Measurements from ENCODE around the gene ANO7. TPM values are rescaled to one million over a fixed set of nuclear protein-coding genes. Genes with fewer than 3 reads are reported as not detected.

ANO7 gene
- total RNA-seq, 1 experiment from 2014 or later: 5.2 TPM

DNA sequence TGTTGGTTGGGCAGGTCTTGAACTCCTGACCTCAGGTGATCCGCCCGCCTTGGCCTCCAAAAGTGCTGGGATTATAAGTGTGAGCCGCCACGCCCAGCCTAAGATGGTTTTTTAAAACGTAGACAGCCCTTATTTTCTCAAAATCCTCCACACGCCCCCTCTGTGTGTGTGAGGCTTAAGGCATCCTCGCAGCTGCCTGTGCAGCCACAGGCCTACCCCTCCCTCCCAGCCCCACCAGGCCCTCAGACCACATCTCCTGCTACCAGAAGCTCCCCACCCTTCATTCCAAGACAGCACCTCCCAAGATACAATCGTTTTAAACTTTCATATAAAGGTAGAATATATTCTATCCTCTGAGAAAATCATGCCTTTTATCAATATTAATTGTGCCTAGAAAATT lies 4.8 kb downstream of the ANO7 start:
- Histone ChIP-seq H4K5ac (ENCODE audit: insufficient read length, low read depth, low read length) (no peak overlapping the region), H3K4ac (ENCODE audit: low read depth, low read length) (no peak overlapping the region), H3K9ac (ENCODE audit: extremely low read depth, insufficient read length, low read length) (no peak overlapping the region), H3K14ac (ENCODE audit: insufficient read depth, low read length) (no peak overlapping the region), H3K27me3 (ENCODE audit: insufficient read depth, low read length) (no peaks in the 10 kb centered on the region), H2AK5ac (ENCODE audit: insufficient read length, low read length) (no peak overlapping the region), H3K4me2 (ENCODE audit: insufficient read depth, insufficient read length, low read length) (no peak overlapping the region), H3K4me1 (ENCODE audit: insufficient read depth, low read length) (no peaks in the 10 kb centered on the region), H4K91ac (ENCODE audit: insufficient read length, low read depth, low read length) (no peak overlapping the region), H4K8ac (replicated peaks; ENCODE audit: insufficient read length, low read depth, low read length) (no peak overlapping the region), H3K23ac (ENCODE audit: insufficient read length, low read depth, low read length) (no peak overlapping the region), H2BK15ac (ENCODE audit: low read depth, low read length) (no peak overlapping the region), H3K9me3 (ENCODE audit: control insufficient read depth, low read depth, low read length) (no peaks in the 10 kb centered on the region), H2BK120ac (ENCODE audit: low read depth, low read length, poor library complexity, severe bottlenecking) (no peak overlapping the region), H2BK20ac (ENCODE audit: low read depth, low read length, poor library complexity, severe bottlenecking) (no peak overlapping the region), H3K56ac (ENCODE audit: insufficient read length, low read depth, low read length) (no peak overlapping the region), H3T11ph (ENCODE audit: low read length) (no peak overlapping the region), H3K79me2 (ENCODE audit: insufficient read depth, low read length) (no peaks in the 10 kb centered on the region), H2AFZ (ENCODE audit: low read length) (no peak overlapping the region), H3K18ac (ENCODE audit: insufficient read length, low read depth, low read length) (no peak overlapping the region), H3K79me1 (ENCODE audit: insufficient read depth, low read depth, low read length, poor library complexity, severe bottlenecking) (no peaks in the 10 kb centered on the region), H2BK5ac (ENCODE audit: insufficient read length, low read length) (no peak overlapping the region), H3K27ac (ENCODE audit: insufficient read length, low read depth, low read length) (no peak overlapping the region), H4K20me1 (ENCODE audit: control insufficient read depth, insufficient read depth, insufficient read length) (no peaks in the 10 kb centered on the region), H2BK12ac (ENCODE audit: insufficient read length, low read depth, low read length) (no peak overlapping the region), H3K23me2 (ENCODE audit: insufficient read length, low read depth, low read length, poor library complexity, severe bottlenecking) (no peaks in the 10 kb centered on the region)
- Mint-ChIP-seq H3K27me3 (ENCODE audit: low read depth) (no peaks in the 10 kb centered on the region), H3K4me3 (no peak overlapping the region), H3K4me1 (peaks cover 2% of the 10 kb centered on the region in 2 experiments), H3K36me3 (ENCODE audit: insufficient read depth in 1 of 3, low read depth in 3 of 3) (no peaks in the 10 kb centered on the region), H3K9me3 (no peaks in the 10 kb centered on the region), H3K27ac (no peak overlapping the region)
- no peak for DNase-seq
- WGBS (ENCODE audit: extremely low coverage, insufficient read length, low lambda C conversion rate): no CpG with 5 or more reads among the region's 8 CpGs
- TF ChIP-seq, protein P1, sequence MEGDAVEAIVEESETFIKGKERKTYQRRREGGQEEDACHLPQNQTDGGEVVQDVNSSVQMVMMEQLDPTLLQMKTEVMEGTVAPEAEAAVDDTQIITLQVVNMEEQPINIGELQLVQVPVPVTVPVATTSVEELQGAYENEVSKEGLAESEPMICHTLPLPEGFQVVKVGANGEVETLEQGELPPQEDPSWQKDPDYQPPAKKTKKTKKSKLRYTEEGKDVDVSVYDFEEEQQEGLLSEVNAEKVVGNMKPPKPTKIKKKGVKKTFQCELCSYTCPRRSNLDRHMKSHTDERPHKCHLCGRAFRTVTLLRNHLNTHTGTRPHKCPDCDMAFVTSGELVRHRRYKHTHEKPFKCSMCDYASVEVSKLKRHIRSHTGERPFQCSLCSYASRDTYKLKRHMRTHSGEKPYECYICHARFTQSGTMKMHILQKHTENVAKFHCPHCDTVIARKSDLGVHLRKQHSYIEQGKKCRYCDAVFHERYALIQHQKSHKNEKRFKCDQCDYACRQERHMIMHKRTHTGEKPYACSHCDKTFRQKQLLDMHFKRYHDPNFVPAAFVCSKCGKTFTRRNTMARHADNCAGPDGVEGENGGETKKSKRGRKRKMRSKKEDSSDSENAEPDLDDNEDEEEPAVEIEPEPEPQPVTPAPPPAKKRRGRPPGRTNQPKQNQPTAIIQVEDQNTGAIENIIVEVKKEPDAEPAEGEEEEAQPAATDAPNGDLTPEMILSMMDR (conservative IDR thresholded peaks at IDR 0.05): no peak
